BJ (cell line): Measurements from ENCODE around the gene TCF3. TPM values are rescaled to one million over a fixed set of nuclear protein-coding genes. Genes with fewer than 3 reads are reported as not detected.
"Not testable (repeated sequence)": the region's sequence is repeated elsewhere in the genome, so short reads cannot be mapped to it uniquely, and the experiment has no call there.

ENCODE experiments used
- CTCF ChIA-PET: fragments of 350-600 bp; formaldehyde crosslinking; extraction: SDS; loops from one replicate; lab custom pipeline; 2021; ENCODE audit warnings: antibody characterized with exemption, inconsistent platforms; lab: Yijun Ruan, JAX
- POLR2A ChIA-PET: fragments of 300-600 bp; sonication (Branson Sonifier 250); formaldehyde crosslinking; extraction: SDS; loops from one replicate; lab custom pipeline; 2021; ENCODE audit warnings: antibody characterized with exemption; lab: Charles Lee
- DNase-seq: peaks from one replicate; pipeline ENCODE4 v3.0.0-alpha.2; 2011; ENCODE audit warnings: low read depth
- H3K27me3 ChIP-seq: 2 replicates; pipeline ENCODE4 v1.6.0; 2011; ENCODE audit warnings: low read length; ENCODE audit not compliant: control insufficient read depth, insufficient read depth
- H3K36me3 ChIP-seq: 2 replicates; pipeline ENCODE4 v1.5.1; 2011; ENCODE audit warnings: low read length; ENCODE audit not compliant: control insufficient read depth, insufficient read depth
- H3K4me3 ChIP-seq: 2 replicates; pipeline ENCODE4 v1.5.1; 2011; ENCODE audit warnings: low read depth, mild to moderate bottlenecking, control low read depth, low read length
- CTCF ChIP-seq: IDR thresholded peaks from 2 replicates; pipeline ENCODE4 v1.5.1; 2011; ENCODE audit warnings: low read depth, mild to moderate bottlenecking, control low read depth, inconsistent platforms, low read length, moderate library complexity; ENCODE audit not compliant: insufficient read depth
- polyA plus RNA-seq: library from polyadenylated mRNA; depleted of rRNA; stranded (reverse); fragments of >200 nt; gene quantifications from 2 replicates; pipeline ENCODE4 v1.2.3, GENCODE V29; 2011

Gene TCF3
- polyA plus RNA-seq, 1 experiment = 49.8 TPM

- no peak for DNase-seq
- peaks cover 13% of the 10 kb centered on the region for H3K27me3 ChIP-seq
- no peak overlapping the region for H3K4me3 ChIP-seq
- H3K36me3 ChIP-seq = no peaks in the 10 kb centered on the region
- ChIA-PET POLR2A (no interaction called here), CTCF (no interaction called here)
- TF ChIP-seq CTCF = no peak
Observed at GRCh38 chr19:1665565-1666047, 13.2 kb upstream of the TCF3 start.

- no peak for DNase-seq
- ChIA-PET POLR2A (no interaction called here), CTCF (interaction anchor here (5.0 kb wide), 1 partner anchor 9 kb away, joined by 25 read pairs; no protein-coding TSS in a partner anchor)
- Histone ChIP-seq H3K4me3 (no peak overlapping the region), H3K27me3 (peaks cover 12% of the 10 kb centered on the region), H3K36me3 (no peaks in the 10 kb centered on the region)
- no peak for TF ChIP-seq CTCF
Observed at GRCh38 chr19:1663852-1664251, 11.4 kb upstream of the TCF3 start.

GRCh38 chr19:1663227-1663626 is 10.8 kb upstream of the TCF3 start:
- H3K4me3 ChIP-seq, DNase-seq, H3K27me3 ChIP-seq, H3K36me3 ChIP-seq, POLR2A ChIA-PET: not testable (repeated sequence)
- CTCF ChIA-PET = interaction anchor here (5.0 kb wide), 1 partner anchor 10 kb away, joined by 25 read pairs; no protein-coding TSS in a partner anchor

- POLR2A ChIA-PET = no interaction called here
- CTCF ChIA-PET = interaction anchor here (1.2 to 5.0 kb wide), 2 partner anchors 11 to 116 kb away, joined by 3 to 25 read pairs; no protein-coding TSS in a partner anchor
- no peak overlapping the region for H3K4me3 ChIP-seq
- H3K36me3 ChIP-seq = no peaks in the 10 kb centered on the region
- peaks cover 1% of the 10 kb centered on the region; the same call in 1 of the 2 replicates for H3K27me3 ChIP-seq
- DNase-seq = no peak
- no peak for TF ChIP-seq CTCF
Observed at GRCh38 chr19:1661995-1662394, 9.6 kb upstream of the TCF3 start.

- H3K36me3 ChIP-seq = no peaks in the 10 kb centered on the region
- CTCF ChIA-PET = interaction anchor here (1.7 to 2.7 kb wide), 2 partner anchors 12 to 13 kb away, joined by 6 to 8 read pairs; no protein-coding TSS in a partner anchor
- no peaks in the 10 kb centered on the region for H3K27me3 ChIP-seq
- H3K4me3 ChIP-seq = no peak overlapping the region
- POLR2A ChIA-PET = no interaction called here
- no peak for TF ChIP-seq CTCF
- no peak for DNase-seq
Observed at GRCh38 chr19:1659084-1659427, 6.6 kb upstream of the TCF3 start.
